H1 (cell line): ENCODE results near the gene TVP23A. TPM values are rescaled to one million over a fixed set of nuclear protein-coding genes. Genes with fewer than 3 reads are reported as not detected.
A peak's percentile ranks its signal among the peaks of the same experiment; 100 is the strongest.

ENCODE experiments used
- CTCF ChIA-PET: fragments of 300-600 bp; sonication (Branson Sonifier 250); formaldehyde crosslinking; loops from one replicate; lab custom pipeline; 2021; ENCODE audit not compliant: partially characterized antibody; lab: Charles Lee
- POLR2A ChIA-PET: fragments of 300-600 bp; sonication (Branson Sonifier 250); formaldehyde crosslinking; loops from one replicate; lab custom pipeline; 2021; ENCODE audit warnings: inconsistent platforms; ENCODE audit not compliant: partially characterized antibody; lab: Charles Lee
- DNase-seq, 2 experiments: peaks; one replicate each; pipeline versions ENCODE4 v3.0.0 to v3.0.0-alpha.2; 2010 to 2022; ENCODE audit warnings: low spot score in 2 of 2, low read depth in 1 of 2, mixed read lengths in 1 of 2
- FAIRE-seq: peaks from 2 replicates; lab custom pipeline; 2011; peaks lifted over from hg19 to GRCh38; lab: Jason Lieb, UNC
- H2AFZ ChIP-seq: 2 replicates; pipeline ENCODE4 v1.8.1; 2012; ENCODE audit warnings: low read length, inconsistent platforms
- H2AK5ac ChIP-seq: 2 replicates; pipeline ENCODE4 v1.6.1; 2013; ENCODE audit warnings: low read depth, low read length
- H2BK120ac ChIP-seq: replicated peaks from 2 replicates; pipeline ENCODE3; 2013; ENCODE audit warnings: low read depth, low read length, inconsistent platforms
- H2BK12ac ChIP-seq: 2 replicates; pipeline ENCODE4 v1.6.1; 2013; ENCODE audit warnings: low read depth, low read length
- H2BK15ac ChIP-seq: 2 replicates; pipeline ENCODE4 v1.6.1; 2013; ENCODE audit warnings: low read length
- H2BK20ac ChIP-seq: 2 replicates; pipeline ENCODE4 v1.6.1; 2013; ENCODE audit warnings: low read length
- H2BK5ac ChIP-seq: 2 replicates; pipeline ENCODE4 v1.6.1; 2013; ENCODE audit warnings: low read depth, low read length
- H3K14ac ChIP-seq: 2 replicates; pipeline ENCODE4 v1.6.1; 2013; ENCODE audit warnings: inconsistent platforms; ENCODE audit not compliant: insufficient read length
- H3K18ac ChIP-seq: 2 replicates; pipeline ENCODE4 v1.6.1; 2013; ENCODE audit warnings: low read length; ENCODE audit errors: extremely low read depth
- H3K23ac ChIP-seq: 2 replicates; pipeline ENCODE4 v1.6.1; 2013; ENCODE audit warnings: inconsistent platforms; ENCODE audit not compliant: insufficient read length
- H3K23me2 ChIP-seq: 2 replicates; pipeline ENCODE4 v1.6.1; 2013; ENCODE audit warnings: low read depth, low read length
- H3K27ac ChIP-seq: 2 replicates; pipeline ENCODE4 v1.6.1; 2011; ENCODE audit warnings: low read depth, low read length, inconsistent platforms
- H3K27me3 ChIP-seq, 4 experiments: replicated peaks in 1 of 4; 1 replicate in 1 of 4; 2 replicates in 3 of 4; pipeline versions ENCODE4 v1.6.1 to v1.8.1; 2011 to 2013; ENCODE audit warnings: low read length in 3 of 4, mild to moderate bottlenecking in 3 of 4, inconsistent platforms in 2 of 4, mixed read lengths in 2 of 4, moderate library complexity in 1 of 4; ENCODE audit not compliant: control insufficient read depth in 3 of 4, insufficient read depth in 3 of 4; ENCODE audit errors: extremely low read depth in 1 of 4
- H3K36me3 ChIP-seq, 4 experiments: 2 replicates each; pipeline versions ENCODE4 v1.6.1 to v1.8.1; 2011 to 2013; ENCODE audit warnings: mild to moderate bottlenecking in 4 of 4, low read length in 3 of 4, moderate library complexity in 2 of 4, control low read depth in 1 of 4, inconsistent platforms in 1 of 4; ENCODE audit not compliant: insufficient read depth in 4 of 4, control insufficient read depth in 2 of 4
- H3K4ac ChIP-seq: replicated peaks from 2 replicates; pipeline ENCODE3; 2013; ENCODE audit warnings: low read length, low read depth, mixed read lengths, inconsistent platforms; ENCODE audit not compliant: insufficient read length
- H3K4me1 ChIP-seq, 4 experiments: replicated peaks in 1 of 4; 1 replicate in 1 of 4; 2 replicates in 3 of 4; pipeline versions ENCODE4 v1.6.1 to v1.8.1; 2011 to 2013; ENCODE audit warnings: low read length in 3 of 4, inconsistent platforms in 2 of 4, mixed read lengths in 1 of 4; ENCODE audit not compliant: insufficient read depth in 4 of 4, control insufficient read depth in 3 of 4
- H3K4me2 ChIP-seq, 2 experiments: 2 replicates each; pipeline versions ENCODE4 v1.6.1 to v1.8.1; 2011 to 2013; ENCODE audit warnings: low read depth in 2 of 2, low read length in 2 of 2, control low read depth in 1 of 2, inconsistent platforms in 1 of 2, mild to moderate bottlenecking in 1 of 2; ENCODE audit not compliant: insufficient read depth in 1 of 2
- H3K4me3 ChIP-seq, 4 experiments: fragments of 200-600, 300-600 bp in 1 of 4; sonication (generic), shearing (Covaris generic), sonication (Bioruptor Twin) in 1 of 4; 2 replicates each; pipeline versions ENCODE4 v1.5.1 to v1.8.1; 2011 to 2016; ENCODE audit warnings: low read length in 4 of 4, low read depth in 3 of 4, control low read depth in 2 of 4, inconsistent platforms in 2 of 4, mild to moderate bottlenecking in 2 of 4, mixed read lengths in 1 of 4, moderate library complexity in 1 of 4; ENCODE audit not compliant: insufficient read depth in 2 of 4; ENCODE audit errors: extremely low read depth in 1 of 4
- H3K56ac ChIP-seq: replicated peaks from 2 replicates; pipeline ENCODE3; 2013; ENCODE audit warnings: low read depth, mild to moderate bottlenecking, mixed read lengths, low read length, inconsistent platforms; ENCODE audit not compliant: insufficient read length
- H3K79me1 ChIP-seq: 2 replicates; pipeline ENCODE4 v1.6.1; 2013; ENCODE audit warnings: low read depth, low read length, control low read depth
- H3K79me2 ChIP-seq, 2 experiments: 2 replicates each; pipeline versions ENCODE4 v1.6.1 to v1.8.1; 2012 to 2013; ENCODE audit warnings: low read length in 2 of 2, mild to moderate bottlenecking in 2 of 2, inconsistent platforms in 1 of 2; ENCODE audit not compliant: insufficient read depth in 2 of 2, control insufficient read depth in 1 of 2
- H3K9ac ChIP-seq, 4 experiments: replicated peaks in 1 of 4; 1 replicate in 1 of 4; 2 replicates in 3 of 4; pipeline versions ENCODE4 v1.6.1 to v1.8.1; 2011 to 2013; ENCODE audit warnings: low read depth in 3 of 4, low read length in 3 of 4, control low read depth in 2 of 4, mild to moderate bottlenecking in 2 of 4, moderate library complexity in 2 of 4, inconsistent platforms in 1 of 4; ENCODE audit errors: extremely low read depth in 1 of 4
- H3K9me3 ChIP-seq, 2 experiments: 2 replicates each; pipeline versions ENCODE4 v1.6.1 to v1.8.1; 2012 to 2013; ENCODE audit warnings: mild to moderate bottlenecking in 2 of 2, moderate library complexity in 2 of 2, control low read depth in 1 of 2, inconsistent platforms in 1 of 2, low read depth in 1 of 2, low read length in 1 of 2, mixed read lengths in 1 of 2; ENCODE audit not compliant: insufficient read depth in 2 of 2
- H4K20me1 ChIP-seq, 2 experiments: replicated peaks in 1 of 2; 2 replicates each; pipeline versions ENCODE3 to v1.8.1; 2011 to 2013; ENCODE audit warnings: inconsistent platforms in 2 of 2, low read length in 2 of 2, mild to moderate bottlenecking in 1 of 2; ENCODE audit not compliant: insufficient read depth in 2 of 2, control insufficient read depth in 1 of 2
- H4K5ac ChIP-seq: 2 replicates; pipeline ENCODE4 v1.6.1; 2013; ENCODE audit warnings: low read length, low read depth, mixed read lengths, inconsistent platforms; ENCODE audit not compliant: insufficient read length
- H4K8ac ChIP-seq: 2 replicates; pipeline ENCODE4 v1.8.0; 2013; ENCODE audit warnings: mild to moderate bottlenecking, moderate library complexity, low read length, inconsistent platforms; ENCODE audit not compliant: insufficient read depth; ENCODE audit errors: extremely low read depth
- H4K91ac ChIP-seq: replicated peaks from 2 replicates; pipeline ENCODE3; 2013; ENCODE audit warnings: low read length, mixed read lengths, inconsistent platforms; ENCODE audit not compliant: insufficient read length
- SP1 ChIP-seq: IDR thresholded peaks from 2 replicates; pipeline ENCODE4 v1.6.1; 2011; ENCODE audit warnings: low read depth, low read length
- WGBS, 2 experiments: shearing (Covaris generic) in 1 of 2; methylation state at CpG; one replicate each; pipeline versions ENCODE4 v1.1.6 to v1.1.7; 2013 to 2015; ENCODE audit warnings: low lambda C conversion rate in 2 of 2, mixed read lengths in 2 of 2, inconsistent platforms in 1 of 2, low coverage in 1 of 2, missing lambda C conversion rate in 1 of 2; ENCODE audit not compliant: insufficient replicate concordance in 2 of 2, insufficient coverage in 1 of 2, insufficient read length in 1 of 2; ENCODE audit errors: extremely low coverage in 1 of 2, missing lambda C conversion rate in 1 of 2; 5-methylcytosine and 5-hydroxymethylcytosine counted together
- polyA plus RNA-seq, 7 experiments: library from polyadenylated mRNA; depleted of rRNA in 3 of 7; stranded (reverse) in 5 of 7; unstranded in 2 of 7; fragments of >200 nt in 5 of 7; fragments of 200-250 nt in 2 of 7; gene quantifications; 1 replicate in 5 of 7; 2 replicates in 1 of 7; 4 replicates in 1 of 7; pipeline versions ENCODE4 v1.2.1 to v1.2.3, GENCODE V29; 2011 to 2013; ENCODE audit warnings: missing spikeins in 2 of 7, mixed read lengths in 2 of 7
- total RNA-seq: library from RNA; stranded (reverse); fragmentation: NEBNext Ultra II Directional; extraction: Animal tissue kit (Norgen Biotek cat#: 25700); gene quantifications from 2 replicates; pipeline ENCODE4 v1.2.1, GENCODE V29; 2021

TVP23A gene
- total and polyA plus RNA-seq, 2 of the 8 experiments (the other 6 are each of a cell fraction or from before 2014, with no cell fraction given) = 2.2 to 3.1 TPM

DNA sequence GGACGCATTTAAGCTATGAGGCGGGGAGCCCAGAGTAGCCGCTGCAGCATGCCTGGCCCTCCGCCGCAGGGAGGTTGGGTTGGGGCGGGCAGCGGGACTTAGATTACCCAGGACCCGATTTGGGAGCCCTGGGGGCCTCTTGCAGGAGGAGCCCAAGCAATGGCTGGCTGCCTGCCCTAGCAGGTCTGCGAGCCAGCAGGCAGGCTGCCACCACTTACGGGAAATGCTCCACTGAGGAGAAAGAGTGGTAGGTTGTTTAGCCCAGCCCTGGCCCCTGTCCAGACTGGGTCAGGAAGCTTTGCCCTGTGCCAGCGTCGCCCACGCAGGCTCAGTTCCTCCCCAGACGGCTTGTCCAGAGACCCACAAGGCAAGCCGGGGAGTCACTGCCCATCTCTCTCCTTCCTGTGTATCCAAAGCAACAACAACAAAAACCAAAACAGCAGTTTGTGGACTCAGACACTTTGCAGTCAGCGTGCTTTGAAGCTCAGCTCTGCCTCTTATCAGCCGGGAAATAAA lies 10.3 kb upstream of the TVP23A start:
- H2BK5ac ChIP-seq = no peak overlapping the region
- H4K91ac ChIP-seq = peak overlapping the region; percentile 40
- peak overlapping the region; percentile 62; the same call in 1 of the 2 replicates for H4K8ac ChIP-seq
- no peak overlapping the region for H3K23ac ChIP-seq
- H3K4me1 ChIP-seq = peaks cover 0 to 3% (median 0%) of the 10 kb centered on the region in 4 experiments; a peak in 1 of 7 replicates
- WGBS, 2 experiments = 89% methylated on average over 16 of the region's 17 CpGs; no CpG with 5 or more reads in 1 of the 2 experiments
- peak overlapping the region; percentile 85 for H2AFZ ChIP-seq
- H3K9me3 ChIP-seq = no peaks in the 10 kb centered on the region
- H3K4me3 ChIP-seq = no peak overlapping the region
- H3K79me2 ChIP-seq = no peaks in the 10 kb centered on the region
- CTCF ChIA-PET = interaction anchor here (1.7 kb wide), 1 partner anchor 11 kb away, joined by 3 read pairs; no protein-coding TSS in a partner anchor
- H2AK5ac ChIP-seq = no peak overlapping the region
- H3K27ac ChIP-seq = no peak overlapping the region
- no peaks in the 10 kb centered on the region for H3K36me3 ChIP-seq
- H4K20me1 ChIP-seq = no peaks in the 10 kb centered on the region
- no peak for TF ChIP-seq SP1
- no peak overlapping the region for H2BK20ac ChIP-seq
- POLR2A ChIA-PET = interaction anchor here (0.9 kb wide), 1 partner anchor 97 kb away, joined by 3 read pairs; no protein-coding TSS in a partner anchor
- H3K14ac ChIP-seq = no peak overlapping the region
- H3K18ac ChIP-seq = no peak overlapping the region; the same call in none of the 2 replicates
- H3K4me2 ChIP-seq = no peak overlapping the region
- no peaks in the 10 kb centered on the region for H3K23me2 ChIP-seq
- no peak overlapping the region for H2BK120ac ChIP-seq
- H3K79me1 ChIP-seq = no peaks in the 10 kb centered on the region
- no peak for FAIRE-seq
- H2BK12ac ChIP-seq = 0 out of 2 replicates have a peak overlapping the region, but pooled peaks have one; percentile 39
- no peak overlapping the region for H3K56ac ChIP-seq
- H2BK15ac ChIP-seq = 0 out of 2 replicates have a peak overlapping the region, but pooled peaks have one; percentile 46
- no peak overlapping the region; a peak in 1 of 7 replicates for H3K9ac ChIP-seq
- no peak overlapping the region for H3K4ac ChIP-seq
- peaks cover 0 to 3% (median 0%) of the 10 kb centered on the region in 4 experiments; a peak in 1 of 7 replicates for H3K27me3 ChIP-seq
- no peak overlapping the region for H4K5ac ChIP-seq
- peak in 1 of 2 experiments; percentile 49 for DNase-seq
